K562 (cell line): Measurements from ENCODE around the gene UTRN. TPM values are rescaled to one million over a fixed set of nuclear protein-coding genes. Genes with fewer than 3 reads are reported as not detected.
A peak's percentile ranks its signal among the peaks of the same experiment; 100 is the strongest.

Experiments
- ATAC-seq: fragments of 200-7000 bp; cut with Tn5 transposase; 3 replicates; pipeline ENCODE4 v1.9.1; 2020; ENCODE audit warnings: moderate library complexity
- BruUV-seq: library from RNA; stranded (reverse); fragments of 400-500 nt; replicated peaks from 2 replicates; lab custom pipeline; 2021; lab: Mats Ljungman, UMichigan
- CTCF ChIA-PET: fragments of 300-600 bp; formaldehyde crosslinking; extraction: SDS; loops from one replicate; lab custom pipeline; 2021; ENCODE audit warnings: low intra/inter-chr PET ratio; lab: Yijun Ruan, JAX
- POLR2A ChIA-PET: fragments of 300-600, 350-650 bp; sonication (Branson Sonifier 250); formaldehyde crosslinking; extraction: SDS; loops from one replicate; lab custom pipeline; 2021; ENCODE audit warnings: antibody characterized with exemption, inconsistent platforms; lab: Yijun Ruan, JAX
- DNase-seq, 4 experiments: peaks; one replicate each; pipeline versions ENCODE4 v3.0.0 to v3.0.0-alpha.2; 2011 to 2018; ENCODE audit warnings: low spot score in 3 of 4, mixed read lengths in 3 of 4; ENCODE audit errors: extremely low read depth in 1 of 4
- FAIRE-seq: peaks from 2 replicates; lab custom pipeline; 2011; peaks lifted over from hg19 to GRCh38; lab: Jason Lieb, UNC
- H2AFZ ChIP-seq: 2 replicates; pipeline ENCODE4 v1.6.0; 2011; ENCODE audit warnings: low read depth, low read length, control low read depth, inconsistent platforms
- H3K27ac ChIP-seq: fragments of 200-600 bp; 3 replicates; pipeline ENCODE4 v1.8.0; 2011; ENCODE audit warnings: low read depth, mild to moderate bottlenecking, control low read depth, inconsistent platforms, low read length, moderate library complexity, mixed read lengths; ENCODE audit errors: extremely low read depth
- H3K27me3 ChIP-seq, 2 experiments: fragments of 300-600 bp in 1 of 2; 2 replicates in 1 of 2; 3 replicates in 1 of 2; pipeline versions ENCODE4 v1.6.0 to v1.8.0; 2011; ENCODE audit warnings: inconsistent platforms in 2 of 2, low read length in 2 of 2, mild to moderate bottlenecking in 1 of 2, mixed read lengths in 1 of 2, moderate library complexity in 1 of 2; ENCODE audit not compliant: control insufficient read depth in 2 of 2, insufficient read depth in 2 of 2
- H3K36me3 ChIP-seq: fragments of 300-600 bp; 3 replicates; pipeline ENCODE4 v1.8.0; 2011; ENCODE audit warnings: mild to moderate bottlenecking, low read length, inconsistent platforms; ENCODE audit not compliant: control insufficient read depth, insufficient read depth
- H3K4me1 ChIP-seq, 2 experiments: fragments of 200-600 bp in 1 of 2; replicated peaks in 1 of 2; 2 replicates in 1 of 2; 3 replicates in 1 of 2; pipeline versions ENCODE4 v1.5.1 to v1.8.0; 2011; ENCODE audit warnings: inconsistent platforms in 2 of 2, low read length in 2 of 2, mild to moderate bottlenecking in 1 of 2, mixed read lengths in 1 of 2, moderate library complexity in 1 of 2; ENCODE audit not compliant: control insufficient read depth in 2 of 2, insufficient read depth in 2 of 2
- H3K4me2 ChIP-seq: 2 replicates; pipeline ENCODE4 v1.6.1; 2011; ENCODE audit warnings: low read length, control low read depth, inconsistent platforms, mixed read lengths; ENCODE audit not compliant: insufficient read depth
- H3K4me3 ChIP-seq: fragments of 200-600 bp; sonication (generic), shearing (Covaris generic); 2 replicates; pipeline ENCODE4 v1.5.1; 2016; ENCODE audit warnings: control low read depth, inconsistent platforms
- H3K79me2 ChIP-seq: fragments of 200-600 bp; 3 replicates; pipeline ENCODE4 v1.8.0; 2011; ENCODE audit warnings: low read length, inconsistent platforms; ENCODE audit not compliant: control insufficient read depth, insufficient read depth
- H3K9ac ChIP-seq, 2 experiments: 2 replicates each; pipeline versions ENCODE4 v1.6.0 to v1.6.1; 2011; ENCODE audit warnings: low read depth in 2 of 2, low read length in 2 of 2, control low read depth in 1 of 2, inconsistent platforms in 1 of 2, mild to moderate bottlenecking in 1 of 2, mixed read lengths in 1 of 2; ENCODE audit not compliant: insufficient read depth in 1 of 2
- H3K9me1 ChIP-seq: one replicate; pipeline ENCODE4 v1.6.0; 2011; ENCODE audit warnings: inconsistent platforms, mild to moderate bottlenecking, low read length, moderate library complexity; ENCODE audit not compliant: control insufficient read depth, insufficient read depth
- H3K9me3 ChIP-seq: replicated peaks from 2 replicates; pipeline ENCODE4 v1.5.1; 2011; ENCODE audit warnings: low read depth, low read length, inconsistent platforms; ENCODE audit not compliant: control insufficient read depth, insufficient read depth
- H4K20me1 ChIP-seq: replicated peaks from 2 replicates; pipeline ENCODE4 v1.6.1; 2011; ENCODE audit warnings: low read length, inconsistent platforms, mixed read lengths; ENCODE audit not compliant: control insufficient read depth, insufficient read depth
- BRF1 ChIP-seq: IDR thresholded peaks from 3 replicates; pipeline ENCODE4 v1.6.1; 2011; ENCODE audit warnings: borderline replicate concordance, mild to moderate bottlenecking; ENCODE audit not compliant: insufficient read length; ENCODE audit errors: extremely low read depth
- CEBPB ChIP-seq: fragments of 450-650 bp; IDR thresholded peaks from 2 replicates; pipeline ENCODE4 v1.6.1; 2016; ENCODE audit warnings: missing genetic modification characterization, missing compliant biosample characterization
- FOXA1 ChIP-seq: fragments of 450-650 bp; IDR thresholded peaks from 2 replicates; pipeline ENCODE4 v1.6.1; 2016; ENCODE audit warnings: mild to moderate bottlenecking, borderline replicate concordance
- MBD2 ChIP-seq: sonication (generic); IDR thresholded peaks from 2 replicates; pipeline ENCODE4 v1.6.1; 2016; ENCODE audit warnings: low read depth, borderline replicate concordance
- PREB ChIP-seq: sonication (generic); formaldehyde crosslinking; IDR thresholded peaks from 2 replicates; pipeline ENCODE4 v1.8.1; 2023; ENCODE audit warnings: mild to moderate bottlenecking, missing genetic modification reagents
- RNF219 ChIP-seq: fragments of 250-450 bp; sonication (Bioruptor Pico); IDR thresholded peaks from 2 replicates; pipeline ENCODE4 v1.5.0; 2022; ENCODE audit warnings: mild to moderate bottlenecking
- SPI1 ChIP-seq: IDR thresholded peaks from 2 replicates; pipeline ENCODE4 v1.6.1; 2011; ENCODE audit warnings: low read depth, low read length, control low read depth, borderline replicate concordance
- TCF3 ChIP-seq: sonication (generic); formaldehyde crosslinking; IDR thresholded peaks from 2 replicates; pipeline ENCODE4 v1.4.0; 2020; ENCODE audit warnings: mild to moderate bottlenecking, missing genetic modification reagents
- ZNF274 ChIP-seq: IDR thresholded peaks from 2 replicates; pipeline ENCODE4 v1.6.1; 2011; ENCODE audit warnings: low read depth, mild to moderate bottlenecking, low read length, moderate library complexity, borderline replicate concordance
- ZNF699 ChIP-seq: fragments of 250-450 bp; sonication (Bioruptor Pico); IDR thresholded peaks from 2 replicates; pipeline ENCODE4 v1.8.0; 2021; ENCODE audit warnings: mild to moderate bottlenecking, moderate library complexity; ENCODE audit not compliant: insufficient replicate concordance
- ZNF717 ChIP-seq: fragments of 250-450 bp; sonication (Bioruptor Pico); IDR thresholded peaks from 2 replicates; pipeline ENCODE4 v1.5.0; 2021
- WGBS: fragments of 100-300 bp; shearing (Covaris generic); methylation state at CpG from one replicate; pipeline ENCODE4 v1.1.6; 2016; ENCODE audit warnings: low coverage, mixed read lengths; ENCODE audit not compliant: insufficient coverage; ENCODE audit errors: missing lambda C conversion rate; 5-methylcytosine and 5-hydroxymethylcytosine counted together
- in situ Hi-C: fragments of 300-500 bp; cut with MboI; formaldehyde crosslinking; loops from 4 replicates; pipeline ENCODE4 v1.15.0; 2018; ENCODE audit warnings: inconsistent platforms, mixed read lengths
- intact Hi-C: fragments of 100-400 bp; cut with micrococcal nuclease; formaldehyde crosslinking; loops from 2 replicates; pipeline ENCODE4 v1.14.2; 2022
- polyA plus RNA-seq, 8 experiments: library from polyadenylated mRNA; depleted of rRNA in 4 of 8; stranded (reverse) in 5 of 8; unstranded in 3 of 8; fragments of >200 nt; fragmentation: Nextera tagmentation in 2 of 8; fragmentation: Illumina TruSeq in 1 of 8; extraction: Ambion mirVana in 2 of 8; extraction: Trizol in 1 of 8; gene quantifications; 2 replicates each; pipeline versions ENCODE4 v1.2.1 to v1.2.3, GENCODE V29; 2011 to 2014; ENCODE audit warnings: inconsistent platforms in 1 of 8, missing spikeins in 1 of 8
- total RNA-seq, 7 experiments: library from RNA; depleted of rRNA in 6 of 7; stranded (reverse); fragments of >200 nt in 6 of 7; fragmentation: Illumina TruSeq in 2 of 7; extraction: Trizol in 2 of 7; gene quantifications; 2 replicates each; pipeline versions ENCODE4 v1.2.1 to v1.2.3, GENCODE V29; 2011 to 2021; ENCODE audit warnings: low replicate concordance in 1 of 7

The UTRN gene
- total and polyA plus RNA-seq, 9 of the 15 experiments (the other 6 are each of a cell fraction or from before 2014, with no cell fraction given), result 0.94 to 22.4 (median 10.0) TPM

- no peaks in the 10 kb centered on the region; a peak in 1 of 5 replicates for H3K4me1 ChIP-seq
- no peaks in the 10 kb centered on the region for H3K79me2 ChIP-seq
- no peak overlapping the region for H3K4me3 ChIP-seq
- ChIA-PET POLR2A (no interaction called here), CTCF (no interaction called here)
- H3K9me3 ChIP-seq, result no peaks in the 10 kb centered on the region
- TF ChIP-seq SPI1 (peak; percentile 49; the same call in 1 of the 2 replicates), MBD2 (no peak)
- H3K9me1 ChIP-seq, result no peaks in the 10 kb centered on the region
- WGBS, result 3% methylated on average over 10 of the region's 10 CpGs
- ATAC-seq (peak; percentile 38; the same call in 1 of the 3 replicates), DNase-seq (no peak), FAIRE-seq (no peak)
- in situ Hi-C loops, result no loop called here
- no peak overlapping the region for H3K9ac ChIP-seq
- H3K27ac ChIP-seq, result no peak overlapping the region
- intact Hi-C loops, result no loop called here
- H3K27me3 ChIP-seq, result peaks cover 15 to 24% of the 10 kb centered on the region in 2 experiments; a peak in 3 of 5 replicates
- no peaks in the 10 kb centered on the region for H4K20me1 ChIP-seq
- H3K36me3 ChIP-seq, result no peaks in the 10 kb centered on the region
- no TSS peak for BruUV-seq
- H2AFZ ChIP-seq, result no peak overlapping the region
- no peak overlapping the region for H3K4me2 ChIP-seq
Observed at GRCh38 chr6:144330017-144330987, 45.2 kb downstream of the UTRN start.

- BruUV-seq, result no TSS peak
- ATAC-seq (no peak), DNase-seq (no peak), FAIRE-seq (no peak)
- in situ Hi-C loops (no loop called here), intact Hi-C loops (no loop called here)
- CTCF ChIA-PET, result no interaction called here
- Histone ChIP-seq H3K9me1 (no peaks in the 10 kb centered on the region), H3K9me3 (no peaks in the 10 kb centered on the region), H3K27me3 (peaks cover 18 to 29% of the 10 kb centered on the region in 2 experiments; a peak in 3 of 5 replicates), H3K4me3 (no peak overlapping the region), H3K4me1 (no peaks in the 10 kb centered on the region; a peak in 1 of 5 replicates), H3K9ac (no peak overlapping the region), H2AFZ (no peak overlapping the region), H3K36me3 (no peaks in the 10 kb centered on the region), H4K20me1 (no peaks in the 10 kb centered on the region), H3K27ac (no peak overlapping the region), H3K79me2 (no peaks in the 10 kb centered on the region), H3K4me2 (no peak overlapping the region)
- WGBS, result 2% methylated on average over 8 of the region's 8 CpGs
- POLR2A ChIA-PET, result no interaction called here
- no peak for TF ChIP-seq FOXA1
- no peak for TF ChIP-seq ZNF699 (CRISPR knock-in tag)
- TF ChIP-seq CEBPB (tag), result no peak
- TF ChIP-seq ZNF274, result no peak
- TF ChIP-seq PREB (CRISPR knock-in tag), result no peak
- no peak for TF ChIP-seq TCF3 (CRISPR knock-in tag)
- TF ChIP-seq BRF1, result no peak
- no peak for TF ChIP-seq ZNF717
- TF ChIP-seq RNF219 (CRISPR knock-in tag), result no peak
Observed at GRCh38 chr6:144331491-144331969, 46.4 kb downstream of the UTRN start.
